ENCODE results near the gene SLC25A19.

SLC25A19 gene

DNA sequence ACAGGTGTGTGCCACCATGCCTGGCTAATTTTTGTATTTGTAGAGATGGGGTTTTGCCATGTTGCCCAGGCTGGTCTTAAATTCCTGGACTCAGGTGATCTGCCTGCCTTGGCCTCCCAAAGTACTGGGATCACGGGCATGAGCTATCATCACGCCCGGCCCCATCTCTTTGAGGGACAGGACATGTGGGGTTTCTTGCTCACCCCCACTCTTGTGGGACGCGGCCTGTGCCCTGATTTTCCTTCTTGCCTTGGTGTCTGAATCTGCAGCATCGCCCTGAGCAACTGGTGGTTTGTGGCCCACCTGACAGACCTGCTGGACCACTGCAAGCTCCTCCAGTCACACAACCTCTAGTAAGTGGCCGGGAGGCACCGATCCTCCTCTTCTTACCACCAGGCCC is 58.2 kb downstream of the SLC25A19 start:
- Mint-ChIP-seq H3K9me3 (no peaks in the 10 kb centered on the region), H3K4me3 (no peak overlapping the region), H3K27ac (no peak overlapping the region), H3K4me1 (ENCODE audit: low read depth) (no peaks in the 10 kb centered on the region), H3K36me3 (ENCODE audit: low read depth) (peaks cover 56% of the 10 kb centered on the region), H3K27me3 (no peaks in the 10 kb centered on the region)

GRCh38 chr17:75228847-75229246 is 60.4 kb downstream of the SLC25A19 start:
- Mint-ChIP-seq H3K36me3 (ENCODE audit: low read depth) (peaks cover 59% of the 10 kb centered on the region), H3K4me1 (ENCODE audit: low read depth) (no peaks in the 10 kb centered on the region), H3K4me3 (no peak overlapping the region), H3K27me3 (no peaks in the 10 kb centered on the region), H3K27ac (no peak overlapping the region), H3K9me3 (no peaks in the 10 kb centered on the region)

- Mint-ChIP-seq H3K27me3 (no peaks in the 10 kb centered on the region), H3K4me1 (ENCODE audit: low read depth) (no peaks in the 10 kb centered on the region), H3K9me3 (no peaks in the 10 kb centered on the region), H3K27ac (no peak overlapping the region), H3K4me3 (no peak overlapping the region), H3K36me3 (ENCODE audit: low read depth) (peaks cover 61% of the 10 kb centered on the region)
These were observed 60.9 kb downstream of the SLC25A19 start for GRCh38 chr17:75228305-75228704.

DNA sequence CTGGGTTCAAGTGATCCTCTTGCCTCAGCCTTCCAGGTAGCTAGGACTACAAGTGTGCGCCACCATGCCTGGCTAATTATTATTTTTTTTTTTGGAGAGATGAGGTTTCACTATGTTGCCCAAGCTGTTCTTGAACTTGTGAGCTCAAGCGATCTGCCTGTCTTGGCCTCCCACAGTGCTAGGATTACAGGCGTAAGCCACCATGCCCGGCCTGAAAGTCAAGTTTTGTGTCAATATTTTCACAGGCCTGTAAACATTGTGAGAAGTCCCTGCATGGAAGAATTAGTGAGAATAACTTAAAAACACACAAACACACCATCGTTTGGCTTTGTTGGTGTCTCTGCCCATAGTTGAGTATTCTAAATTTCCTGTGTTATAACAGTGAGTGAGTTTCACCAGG is 61.5 kb downstream of the SLC25A19 start:
- no peaks in the 10 kb centered on the region for H3K27me3 Mint-ChIP-seq
- peaks cover 60% of the 10 kb centered on the region for H3K36me3 Mint-ChIP-seq (ENCODE audit: low read depth)
- H3K9me3 Mint-ChIP-seq, result no peaks in the 10 kb centered on the region
- no peaks in the 10 kb centered on the region for H3K4me1 Mint-ChIP-seq (ENCODE audit: low read depth)
- H3K4me3 Mint-ChIP-seq, result no peak overlapping the region
- H3K27ac Mint-ChIP-seq, result no peak overlapping the region

- no peaks in the 10 kb centered on the region for H3K27me3 Mint-ChIP-seq
- H3K27ac Mint-ChIP-seq, result no peak overlapping the region
- peaks cover 52% of the 10 kb centered on the region for H3K36me3 Mint-ChIP-seq (ENCODE audit: low read depth)
- H3K4me1 Mint-ChIP-seq (ENCODE audit: low read depth), result no peaks in the 10 kb centered on the region
- no peak overlapping the region for H3K4me3 Mint-ChIP-seq
- H3K9me3 Mint-ChIP-seq, result no peaks in the 10 kb centered on the region
These were observed 64.2 kb downstream of the SLC25A19 start for GRCh38 chr17:75225016-75225415.

Measured in stimulated activated naive CD8-positive, alpha-beta T cell treated with anti-CD3 and anti-CD28 coated beads, Interleukin-15, Interleukin-2, amounts not matched to agents 100 ng/mL and 50 ng/mL, for 24 hours (primary cell).